Amygdala (tissue), 56 donors: Measurements from ENCODE around the gene PDCD1LG2.
"Not testable (repeated sequence)": the region's sequence is repeated elsewhere in the genome, so short reads cannot be mapped to it uniquely, and the experiment has no call there.

Experiments
- DNase-seq, 56 donors: peaks; one replicate each; lab custom pipeline; 2025; lab: John Stamatoyannopoulos, UW

Gene PDCD1LG2

GRCh38 chr9:5493679-5494511, 16.4 kb upstream of the PDCD1LG2 start:
- peak in 5 of 56 donors; percentile 1 to 37 (median 18) for DNase-seq

GRCh38 chr9:5494765-5495164, 15.6 kb upstream of the PDCD1LG2 start:
- DNase-seq = not testable (repeated sequence)

- no peak for DNase-seq
Observed at GRCh38 chr9:5499157-5499556, 11.2 kb upstream of the PDCD1LG2 start.

DNA sequence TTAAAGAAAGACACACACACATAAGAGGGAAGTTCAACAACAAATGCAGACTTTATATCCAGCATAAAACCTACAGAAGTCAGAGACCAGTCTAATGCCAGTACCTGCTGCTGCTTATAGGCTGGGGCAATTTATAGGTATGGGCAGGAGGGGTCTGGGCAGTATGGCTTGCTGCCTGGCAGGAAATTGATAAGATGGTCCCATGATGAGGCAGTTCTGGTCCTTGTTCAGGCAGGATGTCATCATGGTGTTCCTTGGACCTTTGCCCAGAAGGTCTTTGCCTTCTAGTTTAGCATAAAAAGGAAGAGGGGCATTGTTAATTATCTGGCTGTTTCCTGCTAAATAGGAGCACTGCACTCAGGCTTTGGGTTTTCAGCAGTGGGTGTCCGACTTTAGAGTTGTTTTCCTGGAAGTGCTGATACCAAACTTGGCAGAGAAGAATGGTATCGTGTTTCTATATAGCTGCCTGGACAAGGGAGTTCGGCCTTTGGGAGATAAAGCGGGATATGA, 10.4 kb upstream of the PDCD1LG2 start:
- no peak for DNase-seq

- DNase-seq = no peak
Observed at GRCh38 chr9:5500441-5501235, 9.7 kb upstream of the PDCD1LG2 start.

DNA sequence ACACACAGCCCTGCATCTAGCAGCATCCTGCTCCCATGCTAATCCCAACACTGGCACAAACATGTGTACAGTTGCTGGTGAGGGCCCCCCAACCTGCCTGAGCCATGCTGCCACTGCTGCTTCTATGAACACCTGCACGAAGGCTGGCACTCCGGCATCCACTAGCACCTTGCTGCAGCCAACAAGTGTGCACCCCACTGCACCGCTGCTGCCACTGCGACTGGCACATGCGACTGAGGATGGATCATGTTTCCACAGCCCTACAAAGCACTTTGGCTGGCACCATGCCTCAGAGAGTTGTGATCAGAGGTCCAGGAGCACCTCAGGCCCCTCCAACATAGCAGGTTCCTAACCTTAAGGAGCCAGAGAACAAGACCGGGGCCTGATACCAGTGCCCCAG, 7.8 kb upstream of the PDCD1LG2 start:
- DNase-seq = no peak

DNA sequence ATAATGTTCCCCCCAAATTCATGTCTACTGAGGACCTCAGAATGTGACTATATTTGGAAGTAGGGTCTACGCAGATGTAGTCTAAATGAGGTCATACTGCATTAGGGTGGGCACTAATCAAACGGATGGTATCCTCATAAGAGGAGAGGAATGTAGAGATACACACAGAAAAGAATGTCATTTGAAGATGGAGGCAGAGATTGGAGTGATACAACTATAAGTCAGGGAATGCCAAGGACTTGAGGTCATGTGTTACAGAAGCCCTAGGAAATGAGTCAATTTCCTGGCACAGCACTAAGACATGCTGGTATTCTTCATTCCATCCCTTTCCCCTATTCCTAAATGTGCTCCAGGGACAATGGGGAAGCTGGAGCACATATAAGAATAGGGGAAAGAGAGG, 758 bp upstream of the PDCD1LG2 start:
- DNase-seq = no peak

DNA sequence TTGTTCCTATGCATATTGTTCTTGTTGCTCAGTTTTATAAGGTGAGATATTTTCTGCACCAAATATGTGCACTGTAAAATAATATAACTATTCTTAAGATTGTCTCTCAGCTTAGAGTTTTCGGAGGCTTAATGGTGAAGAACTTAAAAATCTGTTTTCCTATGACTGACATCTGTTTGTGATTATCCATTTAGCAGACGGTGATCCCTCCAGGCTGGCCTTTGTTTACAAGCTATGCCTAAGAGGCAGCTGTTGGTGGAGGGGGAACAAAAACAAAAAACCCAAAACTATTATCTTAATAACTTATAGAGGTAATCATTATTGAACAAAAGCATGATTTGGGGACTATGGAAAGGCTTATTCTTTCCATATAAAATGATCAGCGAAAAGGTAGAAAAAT, 658 bp downstream of the PDCD1LG2 start:
- no peak for DNase-seq

DNA sequence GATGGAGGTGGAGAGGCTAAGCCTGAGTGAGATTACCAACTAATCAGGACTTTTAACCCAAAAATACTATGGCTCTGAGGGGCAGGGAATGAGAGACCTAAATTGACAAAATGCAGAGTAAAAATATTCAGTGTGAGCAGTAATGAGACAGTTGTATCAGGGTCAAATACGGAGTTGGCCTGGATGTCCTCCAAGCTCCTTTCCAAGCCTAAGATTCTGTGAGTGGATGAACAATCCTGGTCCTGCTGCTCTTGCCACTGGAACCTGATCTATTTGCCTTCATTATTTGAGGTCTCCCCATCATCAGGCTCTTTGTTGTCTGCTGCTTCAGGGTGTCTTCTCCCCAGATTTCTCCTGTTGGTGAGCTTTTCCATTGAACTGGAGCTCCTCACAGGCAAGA, 1.1 kb downstream of the PDCD1LG2 start:
- DNase-seq = no peak

DNA sequence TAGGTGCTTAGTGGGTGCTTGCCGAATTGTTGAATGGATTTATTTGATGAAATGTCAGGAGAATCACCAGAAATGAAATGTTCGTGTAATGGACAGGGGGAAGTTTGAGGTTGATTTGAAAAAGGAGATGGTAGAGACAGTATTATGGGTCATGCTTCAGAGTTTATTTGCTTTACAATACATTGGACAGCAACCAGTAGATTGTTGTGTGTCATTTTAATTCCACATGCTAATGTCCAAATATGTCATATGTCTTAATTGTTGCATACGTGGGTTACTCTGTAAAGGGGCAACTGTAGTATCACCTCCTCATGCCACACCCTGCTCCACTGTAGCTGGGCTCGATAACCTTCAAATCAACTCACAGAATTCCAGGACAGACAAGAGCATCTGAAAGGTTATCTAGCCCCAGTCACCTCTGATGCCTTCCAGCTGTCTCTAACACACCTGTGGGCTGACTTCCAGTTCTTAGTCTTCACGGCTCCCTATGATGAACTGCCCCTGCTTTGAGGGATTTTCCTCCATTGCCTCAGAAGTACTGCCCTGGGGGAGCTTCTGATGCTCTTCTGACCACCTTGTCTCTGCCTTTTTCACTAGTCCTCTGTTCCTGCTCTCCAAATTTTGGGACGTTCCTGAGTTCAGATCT, 1.7 kb downstream of the PDCD1LG2 start:
- no peak for DNase-seq

GRCh38 chr9:5512658-5513452, 2.5 kb downstream of the PDCD1LG2 start:
- DNase-seq = no peak

GRCh38 chr9:5513966-5514616, 3.8 kb downstream of the PDCD1LG2 start:
- no peak for DNase-seq

DNA sequence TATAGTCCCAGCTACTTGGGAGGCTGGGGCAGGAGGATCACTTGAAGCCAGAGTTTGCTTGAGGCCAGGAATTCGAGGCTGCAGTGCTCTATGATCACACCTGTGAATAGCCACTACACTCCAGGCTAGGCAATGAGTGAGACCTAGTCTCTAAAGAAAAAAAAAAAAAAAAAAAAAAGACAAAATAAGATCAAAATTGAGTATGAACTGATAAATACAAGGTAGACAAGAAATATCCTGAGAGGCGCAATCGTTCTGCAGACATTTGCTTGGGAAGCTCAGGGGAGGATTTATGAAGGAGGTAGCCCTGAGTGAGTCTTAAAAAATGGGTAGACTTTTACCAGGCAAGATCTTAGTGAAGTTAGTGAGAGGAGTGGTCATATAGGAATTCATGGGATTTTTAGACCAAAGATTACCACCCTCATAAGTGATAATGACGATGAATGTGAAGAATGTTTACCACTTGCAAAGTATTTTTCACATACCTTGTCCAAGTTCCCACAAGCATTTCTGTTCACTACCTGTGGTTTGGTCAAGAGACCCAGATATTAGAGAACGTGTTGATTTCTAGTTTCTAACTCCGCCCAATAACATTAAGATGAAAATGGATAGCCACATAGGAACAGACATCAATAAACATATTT, 4.4 kb downstream of the PDCD1LG2 start:
- DNase-seq = no peak

DNA sequence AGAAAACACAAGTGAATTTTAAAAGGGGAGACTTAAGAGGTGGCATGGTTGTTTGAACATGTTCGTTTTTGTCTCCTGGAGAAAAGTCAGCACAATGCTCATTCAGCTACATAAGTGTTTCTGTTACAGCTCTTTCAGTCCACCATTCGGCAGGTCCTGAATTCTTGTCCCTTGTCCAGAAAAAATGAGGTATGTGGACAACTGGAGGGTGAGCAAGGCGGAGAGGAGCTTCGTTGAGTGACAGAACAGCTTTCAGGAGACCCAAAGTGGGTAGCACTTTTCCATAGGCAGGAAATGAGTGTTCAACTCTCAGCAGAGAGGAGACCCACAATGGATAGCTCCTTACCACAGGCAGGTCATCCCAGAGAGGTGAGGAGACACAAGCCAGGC, 4.9 kb downstream of the PDCD1LG2 start:
- DNase-seq = no peak

- DNase-seq = no peak
Observed at GRCh38 chr9:5516453-5517220, 6.3 kb downstream of the PDCD1LG2 start.

DNA sequence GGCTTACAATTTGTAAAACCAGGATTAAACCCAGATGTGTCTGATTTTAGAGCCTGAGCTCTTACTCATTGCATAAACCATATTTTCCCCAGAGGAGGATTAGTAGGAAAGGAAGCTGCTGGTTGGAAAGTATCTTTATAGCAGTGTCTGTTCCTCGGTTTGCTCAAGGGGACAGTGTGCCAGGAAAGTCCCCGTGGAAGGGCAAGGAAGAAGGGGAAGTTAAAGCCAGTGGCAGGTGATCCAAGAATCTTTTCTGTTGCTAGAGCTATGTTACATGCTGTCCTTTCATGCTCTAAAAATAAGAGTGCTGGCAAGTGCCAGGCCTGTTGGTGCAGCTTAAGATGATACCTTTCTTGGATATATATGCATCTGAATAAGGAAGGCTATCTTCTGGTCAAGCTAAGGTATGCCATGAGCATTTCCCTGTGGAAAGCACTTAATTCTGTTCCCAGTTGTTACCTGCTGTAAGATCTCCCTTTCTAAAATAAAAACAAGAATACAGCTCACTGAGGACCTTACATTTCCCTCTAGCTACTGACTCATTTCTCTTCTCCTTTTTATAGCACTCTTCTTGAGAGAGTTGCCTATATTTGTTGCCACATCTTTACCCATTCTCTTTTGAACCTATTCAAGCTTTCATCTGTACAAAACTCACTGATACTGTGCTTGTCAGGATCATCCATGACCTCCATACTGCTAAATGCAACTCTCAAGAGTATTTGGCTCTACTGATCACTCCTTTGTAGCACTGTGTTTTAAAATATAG, 8.0 kb downstream of the PDCD1LG2 start:
- no peak for DNase-seq

DNA sequence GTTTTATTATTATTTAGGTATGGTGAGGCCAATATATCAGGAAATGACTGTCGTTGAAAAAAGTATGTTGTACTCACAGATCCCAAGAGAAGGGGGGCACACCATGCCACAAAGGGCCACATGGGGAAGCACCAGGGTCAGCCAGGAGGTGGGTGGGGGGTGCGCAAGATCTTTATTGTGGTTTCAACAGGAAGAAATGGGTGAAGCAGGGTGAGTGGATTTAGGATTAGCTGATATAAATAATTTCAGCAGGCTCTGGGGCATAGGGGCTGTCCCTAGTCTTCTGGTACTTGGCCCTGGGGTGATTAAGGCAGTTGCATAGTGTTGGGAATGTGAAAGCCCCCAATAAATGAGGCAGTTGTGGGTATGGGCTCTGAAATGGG, 8.6 kb downstream of the PDCD1LG2 start:
- no peak for DNase-seq

DNA sequence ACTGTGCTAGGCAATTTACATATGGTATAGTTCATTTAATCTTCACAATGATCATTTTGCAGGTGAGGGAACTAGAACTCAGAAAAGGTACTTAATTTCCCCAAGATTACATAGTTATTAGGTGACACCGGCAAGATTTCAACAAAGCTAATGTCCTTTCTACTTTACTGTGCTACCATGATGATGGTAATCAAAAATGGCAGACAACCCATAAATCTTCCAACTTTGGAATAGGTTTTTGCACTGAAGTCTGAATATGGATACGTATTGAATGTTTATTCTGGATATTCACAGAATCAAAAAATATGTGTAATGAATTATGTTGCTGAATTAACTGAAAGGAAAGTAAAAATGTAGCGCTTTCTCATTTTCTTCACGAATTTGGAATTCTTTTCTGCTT, 13.8 kb downstream of the PDCD1LG2 start:
- DNase-seq = no peak
